NT2/D1 (cell line): ENCODE results near the gene FAM9A.

ENCODE experiments used
- DNase-seq: peaks from one replicate; pipeline ENCODE4 v3.0.0-alpha.2; 2011; ENCODE audit warnings: low read depth, low spot score
- H3K27me3 ChIP-seq: 2 replicates; pipeline ENCODE4 v1.6.0; 2011; ENCODE audit warnings: mild to moderate bottlenecking; ENCODE audit not compliant: insufficient read length, insufficient read depth
- H3K36me3 ChIP-seq: 2 replicates; pipeline ENCODE4 v1.6.1; 2011; ENCODE audit warnings: mild to moderate bottlenecking, low read length, mixed read lengths; ENCODE audit not compliant: insufficient read depth, insufficient read length
- H3K4me1 ChIP-seq: 2 replicates; pipeline ENCODE4 v1.5.1; 2011; ENCODE audit not compliant: insufficient read depth, insufficient read length
- H3K4me3 ChIP-seq: 2 replicates; pipeline ENCODE4 v1.5.1; 2011; ENCODE audit warnings: low read depth; ENCODE audit not compliant: insufficient read length
- H3K9ac ChIP-seq: 2 replicates; pipeline ENCODE4 v1.6.0; 2011; ENCODE audit warnings: low read depth; ENCODE audit not compliant: insufficient read length
- H3K9me3 ChIP-seq: 2 replicates; pipeline ENCODE4 v1.5.1; 2011; ENCODE audit warnings: mild to moderate bottlenecking, low read length; ENCODE audit not compliant: insufficient read depth
- SUZ12 ChIP-seq: IDR thresholded peaks from 2 replicates; pipeline ENCODE4 v1.6.1; 2011; ENCODE audit not compliant: insufficient read length, insufficient read depth; ENCODE audit errors: extremely low read depth
- YY1 ChIP-seq: IDR thresholded peaks from 2 replicates; pipeline ENCODE4 v1.6.1; 2011; ENCODE audit not compliant: insufficient read length, insufficient read depth
- ZNF274 ChIP-seq: IDR thresholded peaks from 2 replicates; pipeline ENCODE4 v1.6.1; 2011; ENCODE audit warnings: mild to moderate bottlenecking, low read depth, low read length

FAM9A gene

DNA sequence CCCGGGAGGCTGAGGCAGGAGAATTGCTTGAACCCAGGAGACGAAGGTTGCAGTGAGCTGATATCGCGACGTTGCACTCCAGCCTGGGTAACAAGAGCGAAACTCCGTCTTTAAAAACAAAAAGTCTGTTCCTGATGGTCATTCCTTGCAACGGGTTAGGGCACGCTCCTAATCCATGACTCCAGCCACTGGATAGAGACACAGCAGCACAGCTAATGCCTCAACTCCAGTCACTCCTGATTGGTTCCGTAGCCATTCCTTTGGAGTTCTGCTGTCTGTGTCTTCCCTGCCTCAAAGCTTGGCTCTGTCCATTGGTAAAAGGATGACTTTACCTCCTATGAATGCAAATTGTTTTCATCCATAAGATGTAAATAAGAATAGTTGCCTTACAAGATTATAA lies 44.3 kb upstream of the FAM9A start:
- Histone ChIP-seq H3K4me3 (no peak overlapping the region), H3K4me1 (no peaks in the 10 kb centered on the region), H3K9ac (no peak overlapping the region), H3K9me3 (no peaks in the 10 kb centered on the region), H3K36me3 (no peaks in the 10 kb centered on the region), H3K27me3 (no peaks in the 10 kb centered on the region)
- TF ChIP-seq YY1 (no peak), SUZ12 (no peak), ZNF274 (no peak)
- DNase-seq, result no peak

DNA sequence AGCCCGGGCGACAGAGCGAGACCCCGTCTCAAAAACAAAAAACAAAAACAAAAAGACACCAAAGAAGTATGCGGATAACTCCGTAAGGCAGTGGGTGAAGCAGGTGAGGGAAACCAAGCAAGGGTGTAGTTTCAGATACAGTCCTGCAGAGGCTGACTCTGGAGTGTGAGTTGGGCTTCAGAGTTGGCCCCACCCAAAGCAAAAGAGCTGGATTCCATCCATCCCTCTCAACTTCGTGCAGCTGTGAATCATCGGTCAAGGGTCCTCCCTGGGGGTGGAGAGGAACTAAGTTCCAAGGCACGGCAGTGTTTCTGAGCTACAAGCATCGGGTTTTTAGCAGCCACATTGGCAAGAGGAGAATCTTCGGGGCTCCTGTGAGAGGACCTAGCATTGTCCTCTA lies 43.9 kb upstream of the FAM9A start:
- no peak for DNase-seq
- no peak overlapping the region for H3K4me3 ChIP-seq

DNA sequence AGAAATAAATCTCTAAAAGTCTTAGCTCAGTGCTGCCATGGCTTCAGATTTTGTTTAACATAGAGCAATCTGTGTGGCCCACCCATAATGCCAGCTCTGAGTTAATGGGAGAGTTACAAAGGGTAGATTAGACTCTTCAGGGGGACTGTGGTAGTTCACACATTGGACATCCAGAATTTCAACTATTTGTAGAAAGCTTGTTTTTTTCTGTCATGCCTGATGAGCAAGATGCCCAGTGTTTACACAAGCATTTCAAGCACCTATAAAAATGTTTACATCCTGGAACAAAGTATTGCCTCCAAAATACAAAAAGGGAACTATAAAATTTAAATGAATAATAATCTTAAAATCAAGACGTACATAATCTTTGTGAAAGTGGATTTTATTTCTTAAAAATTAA lies 43.0 kb upstream of the FAM9A start:
- no peak for DNase-seq
- no peaks in the 10 kb centered on the region for H3K36me3 ChIP-seq
- H3K27me3 ChIP-seq, result no peaks in the 10 kb centered on the region
- TF ChIP-seq YY1 (no peak), SUZ12 (no peak), ZNF274 (no peak)
- H3K4me3 ChIP-seq, result no peak overlapping the region
- no peaks in the 10 kb centered on the region for H3K9me3 ChIP-seq
- no peaks in the 10 kb centered on the region for H3K4me1 ChIP-seq
- H3K9ac ChIP-seq, result no peak overlapping the region

More for the DNA sequence above, 43.9 kb upstream of the FAM9A start:
- H3K36me3 ChIP-seq, result no peaks in the 10 kb centered on the region
- no peaks in the 10 kb centered on the region for H3K4me1 ChIP-seq
- no peaks in the 10 kb centered on the region for H3K9me3 ChIP-seq
- no peaks in the 10 kb centered on the region for H3K27me3 ChIP-seq
- TF ChIP-seq SUZ12 (no peak), ZNF274 (no peak)
- H3K9ac ChIP-seq, result no peak overlapping the region

DNA sequence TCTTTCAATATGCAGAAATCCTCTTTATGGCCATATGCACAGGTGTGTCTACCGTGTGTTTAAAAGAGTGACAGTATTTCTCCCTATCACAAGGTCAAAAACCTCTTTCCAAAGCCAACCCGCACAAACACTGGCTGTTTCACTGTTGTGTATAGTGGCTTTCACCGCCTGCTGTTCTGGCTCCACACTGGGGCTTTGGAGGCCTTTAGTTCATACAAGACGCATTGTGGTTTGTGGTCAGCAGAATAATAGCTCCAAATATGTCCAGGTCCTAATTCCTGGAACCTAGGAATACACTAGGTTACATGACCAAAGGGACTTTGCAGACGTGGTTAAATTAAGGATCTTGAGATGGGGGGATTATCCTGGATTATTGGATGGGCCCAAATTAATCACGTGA lies 40.7 kb upstream of the FAM9A start:
- Histone ChIP-seq H3K9me3 (no peaks in the 10 kb centered on the region), H3K36me3 (no peaks in the 10 kb centered on the region), H3K27me3 (no peaks in the 10 kb centered on the region), H3K4me1 (no peaks in the 10 kb centered on the region), H3K9ac (no peak overlapping the region), H3K4me3 (no peak overlapping the region)
- DNase-seq, result no peak
- TF ChIP-seq YY1, result no peak
- no peak for TF ChIP-seq ZNF274
- no peak for TF ChIP-seq SUZ12

DNA sequence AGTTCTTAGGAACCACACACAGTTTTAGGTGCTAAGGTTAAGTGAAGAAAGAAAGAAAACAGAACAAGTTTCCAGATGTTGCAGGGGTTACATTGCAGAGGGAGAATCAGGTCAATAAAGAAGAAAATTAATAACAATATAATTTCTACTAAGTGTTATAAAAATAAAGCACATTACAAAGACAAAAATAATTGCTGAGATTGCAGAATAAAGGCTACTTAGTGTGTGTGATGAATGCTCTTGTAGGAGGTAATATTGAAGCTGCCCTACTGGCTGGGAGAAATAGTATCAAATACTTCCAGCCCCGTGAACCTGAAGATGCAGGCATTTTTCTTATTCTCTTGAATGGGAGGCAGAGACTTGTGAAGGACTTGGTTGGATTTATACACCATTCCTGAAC lies 33.2 kb upstream of the FAM9A start:
- Histone ChIP-seq H3K4me1 (no peaks in the 10 kb centered on the region), H3K27me3 (no peaks in the 10 kb centered on the region), H3K4me3 (no peak overlapping the region), H3K9me3 (no peaks in the 10 kb centered on the region), H3K36me3 (no peaks in the 10 kb centered on the region), H3K9ac (no peak overlapping the region)
- no peak for DNase-seq
- TF ChIP-seq ZNF274, result no peak
- TF ChIP-seq YY1, result no peak
- no peak for TF ChIP-seq SUZ12

DNA sequence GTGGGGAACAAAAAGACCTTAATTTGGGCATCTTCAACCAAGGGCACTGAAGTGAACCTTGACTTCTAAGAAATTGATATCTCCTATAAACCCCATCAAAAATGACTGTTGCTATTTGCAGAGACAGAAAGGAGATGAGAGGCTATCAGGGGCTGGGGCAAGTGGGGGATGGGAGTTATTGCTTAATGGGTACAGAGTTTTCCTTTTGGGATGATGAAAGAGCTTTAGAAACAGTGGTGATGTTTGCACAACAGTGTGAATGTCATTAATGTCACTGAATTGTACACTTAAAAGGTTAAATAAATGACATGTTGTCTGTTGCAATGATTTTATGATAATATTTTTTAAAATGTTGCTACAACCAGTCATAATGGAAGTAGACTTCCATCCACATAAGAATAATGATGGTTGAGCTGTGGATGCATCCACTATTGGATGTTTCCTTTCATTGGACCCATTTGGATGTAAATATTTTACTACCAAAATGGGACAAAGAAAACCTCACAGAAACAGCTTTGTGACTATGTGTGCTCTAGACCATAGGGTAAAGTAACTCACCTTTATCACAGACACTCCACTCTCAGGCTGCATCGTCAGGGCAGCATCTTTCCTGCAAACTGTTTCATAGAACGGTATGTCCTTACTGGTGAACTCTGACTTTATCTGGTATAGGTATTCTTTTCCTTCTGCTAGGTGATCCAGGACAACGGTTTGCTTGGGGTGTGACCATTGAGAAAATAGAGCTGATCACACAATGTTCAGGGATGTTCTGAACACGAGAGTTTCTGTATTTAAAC lies 31.6 kb upstream of the FAM9A start:
- no peaks in the 10 kb centered on the region for H3K36me3 ChIP-seq
- H3K9me3 ChIP-seq, result no peaks in the 10 kb centered on the region
- no peaks in the 10 kb centered on the region for H3K4me1 ChIP-seq
- H3K27me3 ChIP-seq, result no peaks in the 10 kb centered on the region
- no peak for TF ChIP-seq ZNF274
- no peak for TF ChIP-seq YY1
- TF ChIP-seq SUZ12, result no peak
- DNase-seq, result no peak
- H3K9ac ChIP-seq, result no peak overlapping the region
- H3K4me3 ChIP-seq, result no peak overlapping the region

DNA sequence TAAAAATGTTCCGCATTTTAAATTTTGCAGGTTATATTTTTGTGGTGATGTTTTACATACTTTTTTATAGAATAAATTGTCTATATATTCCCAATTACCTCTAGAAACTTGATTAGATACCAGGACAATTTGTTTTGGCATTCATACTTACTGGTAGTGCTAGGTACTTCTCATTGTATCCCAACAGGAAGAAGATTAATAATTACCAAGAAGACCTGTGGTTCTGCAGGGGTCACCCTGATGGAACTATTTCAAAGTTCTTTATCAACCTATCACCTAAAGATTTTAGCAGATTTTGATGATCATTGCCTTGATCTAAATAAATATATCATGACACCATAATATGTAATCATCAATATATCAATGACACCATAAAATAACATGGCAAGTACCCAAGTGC lies 22.5 kb upstream of the FAM9A start:
- DNase-seq, result no peak

More for the DNA sequence above, 22.5 kb upstream of the FAM9A start:
- Histone ChIP-seq H3K4me3 (no peak overlapping the region), H3K9me3 (no peaks in the 10 kb centered on the region), H3K4me1 (no peaks in the 10 kb centered on the region), H3K9ac (no peak overlapping the region), H3K27me3 (no peaks in the 10 kb centered on the region), H3K36me3 (no peaks in the 10 kb centered on the region)
- no peak for TF ChIP-seq SUZ12
- TF ChIP-seq ZNF274, result no peak
- TF ChIP-seq YY1, result no peak
